NCI-H2107 treated with DMSO at 0.1 percent for 48 hours (cell line): ENCODE data around the gene CELA2A.

Experiments used
- DNase-seq: peaks from one replicate; lab custom pipeline; 2025; ENCODE audit not compliant: unreplicated experiment; lab: John Stamatoyannopoulos, UW

CELA2A gene

DNA sequence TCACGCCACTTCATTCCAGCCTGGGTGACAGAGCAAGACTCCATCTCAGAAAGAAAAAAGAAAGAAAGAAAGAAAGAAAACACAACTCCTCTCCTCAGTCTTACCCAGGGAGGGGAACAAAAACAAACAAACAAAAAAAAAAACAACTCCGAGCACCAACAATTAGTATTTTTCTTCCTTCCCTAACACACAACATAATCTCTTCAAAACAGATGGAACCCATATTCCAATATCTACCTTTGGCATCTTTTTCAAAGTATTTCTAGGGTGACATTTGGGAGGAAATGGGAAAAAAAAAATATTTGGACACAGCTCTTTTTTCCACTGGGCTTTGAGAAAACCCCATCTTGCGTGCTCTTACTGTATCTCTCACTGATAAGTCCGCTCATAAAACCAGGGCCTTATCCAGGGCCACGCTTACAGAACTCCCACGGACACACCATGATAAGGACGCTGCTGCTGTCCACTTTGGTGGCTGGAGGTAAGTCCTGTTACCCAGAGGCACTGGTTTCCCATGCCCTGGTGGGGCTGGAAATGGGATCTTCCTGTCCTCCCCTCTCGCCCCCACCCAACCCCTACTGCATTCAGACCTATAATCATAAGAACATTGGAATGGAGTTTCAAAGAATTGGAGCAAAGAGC, at the start of gene CELA2A:
Gene CELA2A (plus strand): TSS at position 420 of the 642 bp plus-strand sequence. CDS start 22 bp downstream, at position 442.
- no peak for DNase-seq

DNA sequence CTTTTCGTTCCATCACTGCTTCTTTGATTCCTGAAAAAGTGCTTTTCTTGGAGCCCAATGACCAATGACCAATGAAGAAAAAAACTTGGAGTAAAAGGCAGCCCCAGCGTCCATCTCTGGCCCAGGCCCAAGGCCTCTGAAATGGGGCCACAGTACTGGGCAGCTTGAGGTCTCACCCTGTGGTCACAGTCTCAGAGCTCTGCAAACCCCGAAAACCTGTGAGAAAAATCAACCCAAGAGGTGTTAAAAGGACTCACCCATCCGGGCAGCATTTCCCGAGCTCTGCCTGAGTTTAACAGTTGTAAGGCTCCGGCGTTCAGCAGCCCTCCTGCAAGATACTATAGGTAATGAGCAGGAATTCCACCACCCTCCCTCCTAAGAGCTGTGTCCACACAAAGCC, 49.0 kb upstream of the CELA2A start:
- no peak for DNase-seq

DNA sequence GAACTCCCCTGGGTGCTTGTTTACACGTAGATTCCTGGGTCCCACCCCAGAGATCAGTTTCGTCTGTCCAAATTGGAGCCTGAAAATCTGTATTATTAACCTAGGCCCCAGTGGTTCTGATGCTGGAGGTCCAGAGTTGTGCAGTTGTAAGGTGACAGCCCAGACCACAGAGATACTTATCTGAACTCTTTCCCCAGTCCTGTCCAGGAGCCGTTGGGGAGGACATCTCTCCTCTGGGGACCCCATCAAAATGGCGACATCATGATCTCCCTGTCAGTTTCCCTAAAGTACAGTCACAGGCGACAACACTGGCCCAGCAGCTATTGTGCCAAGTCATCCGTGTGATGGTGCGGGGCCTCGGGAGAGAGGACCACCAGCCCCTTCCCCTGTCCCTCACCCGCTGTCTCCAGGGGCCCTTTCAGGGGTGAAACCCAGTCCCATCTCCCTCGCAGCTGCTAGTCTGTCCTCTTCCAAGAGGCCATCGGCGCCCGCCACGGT, 47.6 kb upstream of the CELA2A start:
- peak; percentile 62 for DNase-seq

DNA sequence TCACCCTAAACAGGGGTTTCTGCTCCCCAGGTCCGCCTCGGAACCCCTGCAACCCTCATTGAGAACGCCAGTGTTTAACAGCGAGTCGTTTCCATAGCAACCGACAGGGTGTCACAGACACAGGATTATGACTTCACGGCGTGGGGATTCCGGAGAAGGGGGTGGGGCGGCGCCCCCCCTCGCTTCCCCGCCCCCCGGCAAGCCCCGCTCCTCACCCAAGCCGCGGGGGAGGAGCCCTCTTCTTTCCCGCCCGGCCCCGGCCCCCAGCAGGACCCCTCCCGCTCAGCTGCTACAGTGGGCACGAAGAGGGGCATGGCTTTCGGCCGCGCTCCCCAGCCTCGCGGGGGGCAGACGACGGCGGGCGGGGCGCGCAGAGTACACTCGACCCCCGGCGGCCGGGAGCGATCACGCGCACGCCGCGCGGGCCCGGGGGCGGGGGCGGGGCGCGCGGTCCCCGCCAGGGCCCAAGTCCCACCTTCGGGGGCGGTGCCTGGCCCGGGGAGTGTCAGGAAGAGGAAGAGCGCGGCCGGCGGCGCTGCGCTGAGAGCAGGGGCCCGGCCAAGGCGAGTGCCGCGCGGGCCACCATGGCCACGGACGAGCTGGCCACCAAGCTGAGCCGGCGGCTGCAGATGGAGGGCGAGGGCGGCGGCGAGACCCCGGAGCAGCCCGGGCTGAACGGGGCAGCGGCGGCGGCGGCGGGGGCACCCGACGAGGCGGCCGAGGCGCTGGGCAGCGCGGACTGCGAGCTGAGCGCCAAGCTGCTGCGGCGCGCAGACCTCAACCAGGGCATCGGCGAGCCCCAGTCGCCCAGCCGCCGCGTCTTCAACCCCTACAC, 46.9 kb upstream of the CELA2A start, which contains the start of gene EFHD2:
Gene EFHD2 (plus strand): TSS at position 501 of the 835 bp plus-strand sequence. CDS start 84 bp downstream, at position 585.
- peak; percentile 54 for DNase-seq

DNA sequence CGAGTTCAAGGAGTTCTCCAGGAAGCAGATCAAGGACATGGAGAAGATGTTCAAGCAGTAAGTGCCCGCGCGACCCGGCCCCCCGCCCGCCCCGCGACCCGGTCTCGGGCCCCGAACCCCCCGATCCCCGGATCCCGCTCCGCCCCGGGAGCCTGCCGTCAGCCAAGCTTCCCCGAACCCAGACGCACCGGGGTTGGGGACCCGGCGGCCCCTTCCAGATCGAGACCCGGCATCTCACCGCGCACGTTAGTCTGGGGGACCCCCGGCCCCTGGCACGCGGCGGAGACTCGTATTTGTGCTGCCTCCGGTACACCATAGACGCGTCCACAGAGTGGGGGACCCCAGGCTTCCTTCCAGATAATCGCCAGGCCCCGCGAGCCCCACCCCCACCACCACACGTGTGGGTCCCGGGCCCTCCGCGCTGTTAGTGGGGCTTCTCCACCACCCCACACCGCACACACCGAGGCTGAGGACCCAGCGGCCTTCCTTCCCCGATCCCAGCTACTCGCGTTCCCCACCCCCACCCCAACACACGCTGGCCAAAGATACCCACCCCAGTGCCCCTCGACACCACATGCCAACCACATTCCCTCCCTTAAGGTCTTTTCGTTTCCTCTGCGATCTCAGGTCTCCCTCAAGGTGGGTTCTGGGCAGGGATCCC, 46.2 kb upstream of the CELA2A start:
- no peak for DNase-seq

DNA sequence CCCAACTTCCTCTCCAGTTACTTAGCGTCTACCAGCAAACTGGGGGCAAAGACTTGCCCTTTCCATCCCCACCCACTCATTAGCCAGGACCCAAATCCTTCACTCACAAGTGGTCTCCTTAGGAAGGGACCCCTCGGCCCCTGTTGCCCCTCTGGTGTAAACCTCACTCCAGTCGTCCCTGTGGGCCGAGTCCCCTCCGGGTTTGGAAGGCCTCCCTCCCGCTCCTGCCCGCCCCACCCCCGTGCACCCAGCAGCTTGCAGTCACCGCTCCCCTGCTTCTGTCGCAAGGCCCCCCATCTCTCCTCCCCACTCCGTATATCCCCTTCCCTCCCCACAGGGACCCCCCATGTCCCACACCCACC, 45.7 kb upstream of the CELA2A start:
- no peak for DNase-seq

DNA sequence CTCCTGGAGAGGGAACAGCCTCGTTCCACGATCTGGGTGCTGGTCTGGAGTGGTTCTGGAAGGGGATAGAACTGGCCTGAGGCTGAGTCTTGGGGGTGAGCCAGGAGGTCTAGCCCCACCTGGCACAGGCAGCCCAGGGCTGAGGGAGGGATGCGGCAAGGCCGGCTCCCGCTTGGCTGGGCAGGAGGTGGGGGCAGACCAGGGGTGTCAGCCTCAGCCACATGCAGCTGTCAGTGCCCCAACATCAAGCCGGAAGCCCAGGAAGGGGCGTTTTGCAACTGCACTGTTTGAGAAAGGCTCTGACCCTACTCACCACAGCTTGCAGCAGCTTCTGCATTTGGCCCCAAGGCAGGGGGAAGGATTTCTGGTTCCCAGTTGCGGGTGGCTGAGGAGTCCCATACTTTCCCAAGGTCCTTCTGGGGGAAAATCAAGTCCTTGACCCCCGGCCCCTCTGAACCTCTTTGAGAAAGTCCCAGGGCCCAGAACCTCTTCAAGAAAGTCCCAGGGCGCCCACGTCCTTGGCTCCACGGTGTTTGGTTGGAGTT, 44.9 kb upstream of the CELA2A start:
- DNase-seq = no peak

DNA sequence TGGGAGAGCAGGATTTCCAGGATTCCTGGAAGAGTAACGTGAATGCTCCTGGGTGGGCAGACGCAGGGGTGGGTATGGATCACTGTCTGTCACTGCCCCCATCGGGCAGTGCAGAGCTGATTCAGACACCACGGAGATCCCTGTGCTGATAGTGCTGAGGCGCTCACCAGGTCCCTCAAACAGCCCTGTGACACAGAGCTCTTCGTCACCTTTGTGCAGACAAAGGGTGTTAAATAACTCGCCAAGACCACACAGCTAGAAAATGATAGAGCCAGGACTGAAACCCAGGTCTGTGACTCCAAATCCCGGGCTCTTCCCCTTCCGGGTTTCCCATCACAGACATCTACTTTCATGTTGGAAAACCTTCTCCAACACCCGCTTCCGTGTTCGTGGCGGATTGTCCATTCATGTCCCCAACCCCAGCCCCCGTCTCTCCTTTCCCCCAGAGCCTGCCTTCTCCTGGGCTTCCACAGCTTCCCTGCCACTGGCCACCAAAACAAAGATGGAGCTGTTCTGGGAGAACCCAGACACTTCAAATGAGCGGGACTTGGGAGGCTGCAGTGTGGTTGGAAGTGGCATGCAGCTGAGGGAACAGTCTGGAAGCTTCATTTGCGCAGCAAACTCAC, 44.2 kb upstream of the CELA2A start:
- DNase-seq = no peak

DNA sequence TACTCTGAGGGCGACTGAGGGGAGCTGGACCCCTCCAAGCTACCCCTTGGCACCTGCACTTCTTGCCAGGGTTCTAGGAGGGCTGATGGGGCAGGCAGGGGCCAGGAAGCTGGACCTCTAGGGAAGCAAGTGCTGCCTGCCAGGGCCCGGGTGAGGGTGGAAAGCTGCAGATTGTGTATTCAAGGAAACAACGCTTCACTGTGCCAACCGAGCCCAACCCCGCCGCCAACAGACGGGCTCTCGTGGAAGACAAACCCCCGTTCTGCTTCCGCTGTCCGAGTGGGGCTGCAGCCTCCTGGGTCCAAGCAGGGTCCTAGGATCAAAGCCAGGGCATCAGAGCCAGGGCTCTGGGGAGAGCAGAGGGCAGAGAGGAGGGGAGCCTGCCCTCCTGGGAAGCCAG, 43.7 kb upstream of the CELA2A start:
- DNase-seq = no peak

DNA sequence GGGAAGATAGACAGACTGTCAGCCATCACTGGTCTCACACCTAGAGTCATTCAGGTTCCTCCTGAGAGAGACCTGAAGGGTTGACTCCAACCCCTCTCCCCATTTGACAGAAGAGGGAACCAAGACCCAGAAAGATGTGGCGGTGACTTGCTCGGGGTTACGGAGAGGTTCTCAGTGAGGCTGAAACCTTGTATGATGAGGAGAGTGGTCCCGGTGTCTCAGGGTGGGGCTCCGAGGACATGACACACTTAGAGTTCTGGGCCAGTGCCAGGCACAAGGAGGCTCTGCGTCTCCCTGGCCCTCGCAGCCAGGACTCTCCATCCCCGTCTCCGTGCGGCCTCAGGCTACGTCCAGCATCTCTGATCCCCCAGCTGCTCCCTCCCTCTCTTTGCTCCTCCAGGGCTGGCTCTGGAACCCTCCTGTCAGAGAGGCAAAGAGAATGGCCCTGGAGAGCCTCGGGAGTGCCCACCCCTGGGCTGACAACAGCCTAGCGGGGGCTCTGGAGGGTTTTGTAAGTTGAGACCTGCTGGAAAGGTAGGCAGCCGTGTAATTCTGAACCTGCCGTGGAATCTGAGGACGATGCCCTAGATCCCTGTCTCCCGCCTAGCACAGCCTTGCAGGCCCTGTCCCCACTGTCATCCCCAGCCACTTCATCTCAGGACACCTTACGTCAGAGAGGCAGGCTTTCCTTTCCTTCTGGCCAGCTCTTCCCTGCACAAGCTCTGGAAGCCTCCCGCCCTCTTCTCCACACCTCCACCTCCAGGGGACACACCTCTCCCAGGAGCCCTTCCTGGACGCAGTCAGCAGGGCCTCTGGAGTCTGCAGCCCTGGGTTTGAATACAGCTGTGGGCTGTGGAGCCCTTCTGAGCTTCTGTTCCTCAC, 42.7 kb upstream of the CELA2A start:
- no peak for DNase-seq

DNA sequence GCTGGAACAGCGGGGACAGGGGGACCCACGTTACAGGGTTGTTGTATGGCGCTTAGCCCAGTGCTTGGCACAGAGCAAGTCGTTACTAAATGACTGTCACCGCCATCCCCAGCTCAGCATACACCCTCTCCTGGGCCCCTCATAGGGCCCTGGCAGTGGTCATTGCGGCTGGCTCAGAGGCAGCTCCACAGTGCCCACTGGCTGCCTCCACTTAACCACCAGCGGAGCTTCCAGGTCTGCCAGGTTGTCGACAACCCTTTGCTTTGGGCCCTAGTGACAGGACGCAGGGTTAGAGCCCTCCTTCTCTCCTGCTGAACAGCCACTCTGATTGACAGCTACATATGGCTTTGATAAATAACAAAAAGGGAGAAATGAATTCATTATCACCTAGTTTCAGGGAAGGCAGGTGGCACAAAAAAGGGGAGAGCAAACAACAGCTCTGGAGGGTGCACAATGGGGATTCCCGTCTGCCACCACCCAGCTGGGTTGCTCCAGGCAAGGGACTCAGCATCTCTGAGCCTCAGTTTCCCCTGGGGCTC, 42.0 kb upstream of the CELA2A start:
- DNase-seq = no peak

DNA sequence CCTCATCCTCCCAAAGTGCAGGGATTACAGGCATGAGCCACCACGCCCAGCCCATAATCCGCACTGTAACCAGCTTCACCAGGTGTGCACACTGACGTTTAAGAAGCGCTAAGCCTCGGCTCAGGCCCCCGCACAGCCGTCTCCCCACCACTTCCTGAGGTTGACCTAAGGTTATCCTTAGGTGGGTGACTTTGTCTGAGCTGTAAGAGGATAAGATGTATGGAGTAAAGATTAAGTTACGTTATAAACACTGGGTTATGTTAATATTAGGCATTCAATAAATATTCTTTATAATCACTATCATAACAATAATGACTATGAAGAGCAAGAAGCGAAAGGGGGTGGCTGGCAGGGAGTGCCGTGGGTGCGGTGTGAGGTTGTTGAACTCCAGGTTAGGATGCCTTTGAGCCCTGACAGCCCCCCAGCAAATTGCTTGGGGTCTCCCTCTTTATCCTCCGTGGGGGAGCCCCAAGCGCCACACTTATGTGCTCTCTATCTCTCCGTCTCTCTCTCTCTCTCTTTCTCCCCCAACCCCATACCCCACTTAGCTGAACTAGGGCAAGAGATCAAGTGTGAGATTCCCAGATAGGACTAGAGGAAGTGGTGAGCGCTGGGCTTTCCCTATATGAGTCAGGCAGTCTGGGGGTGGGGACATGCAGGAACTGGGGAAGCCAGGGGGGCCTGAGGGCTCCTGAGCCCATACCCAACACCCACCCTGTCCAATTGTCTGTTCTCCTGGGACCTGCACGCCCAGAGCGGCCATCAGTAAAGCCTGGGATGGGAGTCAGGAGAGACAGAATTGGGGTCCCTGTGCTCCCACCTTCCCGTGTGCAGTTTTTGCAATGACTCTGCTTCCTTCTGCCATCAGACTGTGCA, 39.2 kb upstream of the CELA2A start:
- no peak for DNase-seq

DNA sequence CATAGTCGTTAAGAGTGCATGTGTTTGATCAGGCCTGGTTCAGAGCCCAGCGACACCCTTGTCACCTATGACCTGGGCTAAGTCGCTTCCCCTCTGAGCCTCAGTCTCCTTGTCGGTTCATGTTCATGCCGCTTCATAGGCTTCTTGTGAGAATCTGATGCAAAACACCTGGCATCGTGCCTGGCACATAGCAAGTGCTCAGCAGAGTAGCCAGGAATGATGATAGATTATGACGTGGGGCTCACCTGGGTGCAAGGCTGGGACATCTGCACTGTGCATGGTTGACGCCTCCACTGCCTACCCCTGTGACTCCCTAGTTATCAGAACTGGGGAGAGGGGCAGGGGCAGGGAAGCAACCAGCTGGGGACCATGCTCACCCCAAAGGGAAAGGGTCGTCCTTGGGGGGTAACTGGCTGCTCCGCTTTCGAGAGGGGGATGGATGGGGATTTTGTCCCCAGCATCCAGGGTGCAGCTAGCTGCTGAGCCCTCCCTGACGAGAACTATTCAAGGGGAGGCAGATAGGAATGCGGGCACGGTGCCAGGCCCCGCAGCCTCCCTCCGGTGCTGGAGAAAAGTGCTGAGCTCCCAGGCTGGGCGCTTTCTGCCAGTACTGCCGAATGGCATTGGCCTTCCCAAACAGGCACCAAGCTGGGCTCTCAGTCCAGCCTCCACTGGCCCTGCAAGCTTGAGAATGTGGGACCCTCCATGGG, 37.6 kb upstream of the CELA2A start:
- DNase-seq = no peak

DNA sequence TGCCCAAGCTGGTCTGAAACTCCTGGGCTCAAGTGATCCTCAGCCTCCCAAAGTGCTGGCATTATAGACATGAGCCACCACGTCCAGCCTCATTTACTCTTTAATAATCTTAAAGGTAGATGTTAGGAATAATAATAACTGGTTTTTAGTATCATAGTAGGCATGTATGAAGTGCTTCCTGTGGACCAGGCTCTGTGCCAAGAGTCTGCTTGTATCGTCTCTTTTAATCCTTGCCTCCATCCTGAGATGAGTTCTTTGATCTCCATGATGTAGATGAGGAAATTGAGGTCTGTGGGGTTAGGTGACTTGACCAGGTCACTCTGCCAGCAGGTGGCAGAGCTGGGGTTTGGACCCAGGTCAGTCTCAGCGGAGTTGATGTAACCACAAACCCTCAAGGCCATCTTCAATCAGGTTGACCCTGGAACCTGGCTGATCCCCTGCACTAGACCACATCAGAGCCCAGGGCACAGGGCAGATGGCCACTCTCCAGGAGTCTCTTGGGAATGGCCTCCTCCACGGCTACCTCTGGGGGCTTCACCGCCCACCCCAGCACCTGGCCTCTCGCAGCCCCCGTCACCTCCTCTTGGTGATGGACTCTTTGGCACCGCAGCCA, 35.6 kb upstream of the CELA2A start:
- no peak for DNase-seq

DNA sequence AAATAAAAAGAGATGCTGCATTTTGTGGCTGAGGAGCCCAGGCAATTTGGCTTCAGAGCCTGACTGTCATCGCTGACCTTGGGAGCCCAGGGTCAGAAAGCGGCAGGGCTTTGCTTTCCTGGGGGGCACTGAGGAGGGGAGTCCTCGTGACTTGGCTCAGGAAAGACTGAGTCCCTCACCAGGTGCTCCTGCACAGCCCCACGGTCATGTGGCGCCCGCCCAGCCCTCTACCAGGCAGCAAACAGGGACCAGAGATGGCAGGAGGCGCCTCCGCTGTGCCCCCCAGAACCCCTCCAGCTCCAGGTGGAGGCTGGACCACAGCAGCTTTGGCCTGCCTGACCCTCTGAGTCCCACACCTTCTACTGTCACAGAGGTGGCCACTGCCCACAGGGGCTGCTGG, 33.7 kb upstream of the CELA2A start:
- DNase-seq = no peak

DNA sequence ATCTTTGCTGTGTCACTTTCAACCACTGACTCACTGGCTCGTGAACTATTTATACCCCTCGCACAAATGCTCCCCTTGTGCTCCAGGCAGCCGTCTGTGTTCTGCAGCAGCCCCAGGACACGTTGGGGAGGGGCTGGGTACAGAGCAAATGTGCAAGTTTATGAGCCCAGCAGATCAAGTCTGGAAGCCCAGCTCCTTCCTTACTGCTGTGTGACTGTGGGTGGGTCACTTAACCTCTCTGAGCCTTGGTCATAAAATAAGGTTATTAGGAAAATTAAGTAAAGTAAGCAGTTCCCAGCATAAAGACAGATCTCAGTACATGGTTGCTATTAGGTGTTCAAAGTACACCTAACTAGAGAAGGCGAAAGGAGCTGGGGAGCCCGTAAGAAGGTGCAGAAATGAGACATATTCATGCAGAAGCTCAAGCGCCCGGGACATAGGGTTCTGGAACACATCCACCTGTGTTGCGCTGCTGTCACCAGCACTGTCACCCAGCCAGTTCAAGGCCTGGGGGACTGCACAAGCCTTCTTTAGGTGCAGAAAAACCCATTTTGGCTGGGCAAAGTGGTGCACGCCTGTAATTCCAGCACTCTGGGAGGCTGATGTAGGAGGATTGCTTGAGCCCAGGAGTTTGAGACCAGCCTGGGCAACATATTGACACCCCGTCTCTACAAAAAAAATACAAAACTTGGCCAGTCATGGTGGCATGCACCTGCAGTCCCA, 33.0 kb upstream of the CELA2A start:
- DNase-seq = no peak

DNA sequence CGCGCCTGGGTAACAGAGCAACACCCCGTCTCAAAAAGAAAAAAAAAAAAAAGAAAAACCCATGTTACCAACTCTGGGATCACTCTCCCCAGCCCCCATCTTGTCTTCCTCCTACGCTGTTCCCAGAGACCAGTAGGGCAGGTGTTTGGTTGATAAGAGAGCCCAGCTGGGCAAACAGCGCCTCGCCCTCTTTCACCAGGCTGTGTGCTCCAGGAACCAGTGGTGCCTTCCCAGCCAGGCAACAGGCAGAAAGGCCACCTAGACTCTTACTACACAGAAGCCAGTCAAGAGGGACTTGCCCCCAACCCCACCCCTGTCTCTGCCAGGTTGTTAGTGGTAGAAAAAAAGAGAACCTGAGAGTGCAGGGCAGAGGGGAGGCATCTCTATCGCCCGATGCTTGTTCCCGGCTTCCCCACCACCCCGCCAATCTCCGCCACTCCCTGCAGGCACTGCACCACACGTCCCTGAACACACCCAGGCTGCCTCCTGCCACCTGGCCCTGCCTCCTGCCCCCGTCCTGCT, 32.3 kb upstream of the CELA2A start:
- peak; percentile 97 for DNase-seq
